Neuronal stem cell (in vitro differentiated cells): ENCODE data around the gene GNG4.

Source experiments
- DNase-seq: peaks from one replicate; pipeline ENCODE4 v3.0.0-alpha.2; 2013; ENCODE audit warnings: low spot score
- H2AFZ ChIP-seq: one replicate; pipeline ENCODE4 v1.6.1; 2013; ENCODE audit warnings: mild to moderate bottlenecking, low read length, inconsistent platforms
- H2AK5ac ChIP-seq: 2 replicates; pipeline ENCODE4 v1.6.1; 2013; ENCODE audit warnings: low read depth, mild to moderate bottlenecking, inconsistent platforms, low read length, moderate library complexity, mixed read lengths
- H2BK120ac ChIP-seq: 2 replicates; pipeline ENCODE4 v1.6.1; 2013; ENCODE audit warnings: low read depth, mild to moderate bottlenecking, inconsistent platforms, low read length, moderate library complexity, mixed read lengths
- H2BK12ac ChIP-seq: one replicate; pipeline ENCODE4 v1.6.1; 2013; ENCODE audit warnings: low read length, inconsistent platforms
- H2BK15ac ChIP-seq: 2 replicates; pipeline ENCODE4 v1.6.1; 2013; ENCODE audit warnings: mild to moderate bottlenecking, low read length, inconsistent platforms, mixed read lengths
- H2BK5ac ChIP-seq: one replicate; pipeline ENCODE4 v1.6.1; 2013; ENCODE audit warnings: inconsistent platforms, mild to moderate bottlenecking, low read length, moderate library complexity
- H3K14ac ChIP-seq: one replicate; pipeline ENCODE4 v1.6.1; 2013; ENCODE audit warnings: low read length, inconsistent platforms
- H3K18ac ChIP-seq: 2 replicates; pipeline ENCODE4 v1.6.1; 2013; ENCODE audit warnings: low read length, inconsistent platforms
- H3K23ac ChIP-seq: 2 replicates; pipeline ENCODE4 v1.6.1; 2013; ENCODE audit warnings: low read depth, mild to moderate bottlenecking, mixed read lengths, low read length, inconsistent platforms; ENCODE audit not compliant: poor library complexity
- H3K27ac ChIP-seq: replicated peaks from 3 replicates; pipeline ENCODE4 v1.5.1; 2013; ENCODE audit warnings: low read length, inconsistent platforms
- H3K27me3 ChIP-seq, 3 experiments: 2 replicates each; pipeline ENCODE4 v1.6.1; 2013; ENCODE audit warnings: low read length in 3 of 3, mild to moderate bottlenecking in 2 of 3, inconsistent platforms in 1 of 3, low read depth in 1 of 3, mixed read lengths in 1 of 3, moderate library complexity in 1 of 3; ENCODE audit not compliant: control insufficient read depth in 3 of 3, insufficient read depth in 3 of 3
- H3K36me3 ChIP-seq, 2 donors: replicated peaks in 1 of 2; 2 replicates each; pipeline ENCODE4 v1.6.1; 2013; ENCODE audit warnings: low read length in 2 of 2; ENCODE audit not compliant: control insufficient read depth in 2 of 2, insufficient read depth in 2 of 2
- H3K4ac ChIP-seq: 2 replicates; pipeline ENCODE4 v1.6.1; 2013; ENCODE audit warnings: inconsistent platforms, mild to moderate bottlenecking, low read length, moderate library complexity
- H3K4me1 ChIP-seq, 2 donors: 1 replicate in 1 of 2; 2 replicates in 1 of 2; pipeline ENCODE4 v1.6.1; 2013; ENCODE audit warnings: low read length in 2 of 2, low read depth in 1 of 2; ENCODE audit not compliant: control insufficient read depth in 2 of 2, insufficient read depth in 1 of 2
- H3K4me2 ChIP-seq: one replicate; pipeline ENCODE4 v1.6.1; 2013; ENCODE audit warnings: mild to moderate bottlenecking, low read length, inconsistent platforms; ENCODE audit not compliant: insufficient read depth, poor library complexity, severe bottlenecking
- H3K4me3 ChIP-seq, 2 donors: 2 replicates each; pipeline ENCODE4 v1.5.1; 2013; ENCODE audit warnings: low read length in 2 of 2, mild to moderate bottlenecking in 2 of 2, inconsistent platforms in 1 of 2, moderate library complexity in 1 of 2
- H3K79me1 ChIP-seq: one replicate; pipeline ENCODE4 v1.6.1; 2013; ENCODE audit warnings: low read depth, mild to moderate bottlenecking, inconsistent platforms, low read length, moderate library complexity
- H3K9ac ChIP-seq: one replicate; pipeline ENCODE4 v1.6.1; 2013; ENCODE audit warnings: mild to moderate bottlenecking, low read depth, low read length, inconsistent platforms; ENCODE audit not compliant: poor library complexity
- H3K9me3 ChIP-seq, 2 donors: replicated peaks in 1 of 2; 2 replicates each; pipeline versions ENCODE3 to v1.6.1; 2013; ENCODE audit warnings: low read length in 2 of 2, mild to moderate bottlenecking in 2 of 2, inconsistent platforms in 1 of 2, low read depth in 1 of 2, mixed read lengths in 1 of 2, moderate library complexity in 1 of 2; ENCODE audit not compliant: control insufficient read depth in 2 of 2, insufficient read depth in 1 of 2
- H4K8ac ChIP-seq: one replicate; pipeline ENCODE4 v1.6.1; 2013; ENCODE audit warnings: low read depth, mild to moderate bottlenecking, inconsistent platforms, low read length, moderate library complexity
- H4K91ac ChIP-seq: one replicate; pipeline ENCODE4 v1.6.1; 2013; ENCODE audit warnings: low read length, low read depth, mild to moderate bottlenecking, inconsistent platforms; ENCODE audit not compliant: poor library complexity
- WGBS, 2 donors: extraction: QIAGEN DNeasy Blood & Tissue Kit; methylation state at CpG; one replicate each; pipeline ENCODE4 v1.1.7; 2013; ENCODE audit warnings: missing lambda C conversion rate in 2 of 2, mixed read lengths in 1 of 2; ENCODE audit not compliant: insufficient read length in 2 of 2, insufficient replicate concordance in 1 of 2; ENCODE audit errors: extremely low coverage in 2 of 2; 5-methylcytosine and 5-hydroxymethylcytosine counted together

Gene GNG4

GRCh38 chr1:235586413-235586812 is 63.2 kb downstream of the GNG4 start:
- Histone ChIP-seq H3K4ac (peak overlapping the region; percentile 94), H2AFZ (no peak overlapping the region)

GRCh38 chr1:235584973-235585372 is 64.6 kb downstream of the GNG4 start:
- Histone ChIP-seq H2AK5ac (no peak overlapping the region), H3K14ac (no peak overlapping the region), H3K36me3 (peaks cover 15 to 65% of the 10 kb centered on the region in 2 donors), H3K4me3 (no peak overlapping the region), H3K27ac (no peak overlapping the region), H4K8ac (no peak overlapping the region), H3K27me3 (no peaks in the 10 kb centered on the region), H2BK12ac (no peak overlapping the region), H2BK5ac (no peak overlapping the region), H3K4me2 (no peak overlapping the region), H3K18ac (no peak overlapping the region), H3K4me1 (no peaks in the 10 kb centered on the region), H3K9me3 (peaks cover 26 to 34% of the 10 kb centered on the region in 2 donors), H3K4ac (no peak overlapping the region), H3K23ac (no peak overlapping the region), H2BK120ac (no peak overlapping the region), H3K79me1 (no peaks in the 10 kb centered on the region), H3K9ac (no peak overlapping the region), H2AFZ (no peak overlapping the region), H2BK15ac (no peak overlapping the region), H4K91ac (no peak overlapping the region)
- no peak for DNase-seq
- no CpG with 5 or more reads among the region's 2 CpGs for WGBS, 2 donors

More at GRCh38 chr1:235586413-235586812, 63.2 kb downstream of the GNG4 start:
- Histone ChIP-seq H2BK5ac (no peak overlapping the region), H3K4me3 (peak overlapping the region in 1 of 2 donors; percentile 44), H2BK12ac (no peak overlapping the region), H3K36me3 (peaks cover 13 to 64% of the 10 kb centered on the region in 2 donors), H3K14ac (peak overlapping the region; percentile 91), H3K27ac (no peak overlapping the region), H2AK5ac (no peak overlapping the region), H2BK120ac (no peak overlapping the region), H3K79me1 (no peaks in the 10 kb centered on the region), H3K27me3 (no peaks in the 10 kb centered on the region), H3K4me1 (no peaks in the 10 kb centered on the region), H3K23ac (peak overlapping the region; percentile 81), H2BK15ac (no peak overlapping the region), H4K91ac (no peak overlapping the region), H3K18ac (no peak overlapping the region), H3K9ac (peak overlapping the region; percentile 7), H4K8ac (no peak overlapping the region), H3K4me2 (no peak overlapping the region), H3K9me3 (peaks cover 29 to 34% of the 10 kb centered on the region in 2 donors)
- no peak for DNase-seq
- WGBS, 2 donors: no CpG with 5 or more reads among the region's 5 CpGs

- Histone ChIP-seq H3K14ac (no peak overlapping the region), H3K27ac (no peak overlapping the region), H4K91ac (no peak overlapping the region), H2BK5ac (no peak overlapping the region), H3K4me2 (no peak overlapping the region), H2AK5ac (no peak overlapping the region), H3K27me3 (no peaks in the 10 kb centered on the region), H3K4me3 (no peak overlapping the region), H2AFZ (no peak overlapping the region), H3K4ac (no peak overlapping the region), H3K9ac (no peak overlapping the region), H3K79me1 (no peaks in the 10 kb centered on the region), H4K8ac (no peak overlapping the region), H3K18ac (no peak overlapping the region), H2BK15ac (no peak overlapping the region), H3K36me3 (peaks cover 9 to 64% of the 10 kb centered on the region in 2 donors), H2BK12ac (no peak overlapping the region), H3K9me3 (peaks cover 14 to 20% of the 10 kb centered on the region in 2 donors), H2BK120ac (no peak overlapping the region), H3K4me1 (no peaks in the 10 kb centered on the region), H3K23ac (no peak overlapping the region)
- no peak for DNase-seq
- no CpG with 5 or more reads among the region's 4 CpGs for WGBS, 2 donors
Observed at GRCh38 chr1:235583511-235584001, 66.0 kb downstream of the GNG4 start.

GRCh38 chr1:235582130-235582529 is 67.5 kb downstream of the GNG4 start:
- Histone ChIP-seq H3K4ac (no peak overlapping the region), H3K4me1 (no peaks in the 10 kb centered on the region), H3K18ac (peak overlapping the region; percentile 41), H3K9ac (no peak overlapping the region), H2AK5ac (no peak overlapping the region), H3K14ac (no peak overlapping the region), H4K8ac (no peak overlapping the region), H3K27me3 (no peaks in the 10 kb centered on the region), H3K79me1 (no peaks in the 10 kb centered on the region), H3K4me2 (no peak overlapping the region), H4K91ac (no peak overlapping the region), H3K36me3 (peaks cover 6 to 76% of the 10 kb centered on the region in 2 donors), H3K9me3 (peaks cover 9 to 11% of the 10 kb centered on the region in 2 donors), H3K23ac (peak overlapping the region; percentile 60), H2BK12ac (no peak overlapping the region), H2BK120ac (no peak overlapping the region), H3K4me3 (peak overlapping the region in 1 of 2 donors; percentile 6), H2AFZ (no peak overlapping the region), H2BK5ac (no peak overlapping the region), H2BK15ac (no peak overlapping the region), H3K27ac (no peak overlapping the region)
- no peak for DNase-seq
- no CpG with 5 or more reads among the region's 10 CpGs for WGBS, 2 donors
